ES-I3 (cell line): Measurements from ENCODE around the gene GPC4.

Experiments used
- H3K36me3 ChIP-seq: 2 replicates; pipeline ENCODE4 v1.6.1; 2013; ENCODE audit warnings: mild to moderate bottlenecking, low read length, control low read depth, moderate library complexity; ENCODE audit not compliant: insufficient read depth
- H3K4me1 ChIP-seq: 2 replicates; pipeline ENCODE4 v1.6.1; 2013; ENCODE audit warnings: mild to moderate bottlenecking, control low read depth, low read length; ENCODE audit not compliant: insufficient read depth
- H3K9ac ChIP-seq: 2 replicates; pipeline ENCODE4 v1.6.1; 2013; ENCODE audit warnings: low read depth, mild to moderate bottlenecking, low read length, moderate library complexity
- H3K9me3 ChIP-seq: 2 replicates; pipeline ENCODE4 v1.6.1; 2013; ENCODE audit warnings: mild to moderate bottlenecking, low read length, moderate library complexity; ENCODE audit not compliant: control insufficient read depth, insufficient read depth

GPC4 gene

GRCh38 chrX:133399411-133399810 lies 15.9 kb downstream of the GPC4 start:
- H3K36me3 ChIP-seq, result no peaks in the 10 kb centered on the region
- no peaks in the 10 kb centered on the region for H3K9me3 ChIP-seq
- H3K4me1 ChIP-seq, result peaks cover 5% of the 10 kb centered on the region
- no peak overlapping the region for H3K9ac ChIP-seq

DNA sequence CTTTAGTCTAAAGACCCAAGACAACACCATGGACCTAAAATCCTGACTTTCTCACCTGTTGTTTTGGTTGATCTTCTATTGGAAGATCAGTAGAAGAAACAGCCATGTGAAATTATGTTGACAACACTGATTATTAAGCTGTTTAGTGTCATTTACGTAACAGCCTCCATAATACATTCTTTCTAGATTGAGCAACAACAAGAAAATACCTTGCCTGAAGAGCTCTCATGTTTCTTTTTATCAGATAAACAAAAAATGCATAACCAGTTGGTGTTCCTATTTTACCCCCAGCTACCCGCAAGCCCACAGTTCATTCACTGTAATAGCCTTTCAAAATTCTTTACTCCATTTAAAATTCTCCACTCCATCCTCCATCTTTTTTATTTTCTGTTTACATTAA lies 20.5 kb downstream of the GPC4 start:
- H3K9ac ChIP-seq, result no peak overlapping the region
- peaks cover 25% of the 10 kb centered on the region for H3K4me1 ChIP-seq
- no peaks in the 10 kb centered on the region; the same call in 1 of the 2 replicates for H3K36me3 ChIP-seq
- H3K9me3 ChIP-seq, result no peaks in the 10 kb centered on the region

DNA sequence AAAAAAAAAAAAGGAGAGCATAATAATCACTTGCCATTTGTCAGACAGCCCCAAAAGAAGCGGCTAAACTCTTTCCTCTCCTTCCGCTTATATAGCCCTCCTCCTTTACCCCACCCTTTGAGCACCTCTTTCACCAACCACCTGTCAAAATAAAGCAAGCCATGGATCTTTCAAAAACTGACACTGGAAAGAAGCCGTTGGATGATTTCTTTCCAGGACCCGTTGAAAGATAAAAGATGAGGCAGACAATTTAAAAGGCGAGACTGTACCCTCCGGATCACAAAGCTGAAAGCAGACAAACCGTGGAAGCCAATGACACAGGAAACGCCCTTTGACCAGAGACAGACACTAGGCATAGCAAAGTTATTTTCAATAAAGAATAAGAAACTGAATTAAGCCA lies 22.6 kb downstream of the GPC4 start:
- Histone ChIP-seq H3K4me1 (peaks cover 25% of the 10 kb centered on the region), H3K9me3 (no peaks in the 10 kb centered on the region), H3K9ac (no peak overlapping the region), H3K36me3 (no peaks in the 10 kb centered on the region; the same call in 1 of the 2 replicates)

- Histone ChIP-seq H3K4me1 (peaks cover 35% of the 10 kb centered on the region), H3K36me3 (no peaks in the 10 kb centered on the region; the same call in 1 of the 2 replicates), H3K9ac (no peak overlapping the region), H3K9me3 (no peaks in the 10 kb centered on the region)
These were observed 24.2 kb downstream of the GPC4 start for GRCh38 chrX:133391111-133391510.

GRCh38 chrX:133390676-133391075 lies 24.6 kb downstream of the GPC4 start:
- Histone ChIP-seq H3K9ac (no peak overlapping the region), H3K36me3 (no peaks in the 10 kb centered on the region; the same call in 1 of the 2 replicates), H3K9me3 (no peaks in the 10 kb centered on the region), H3K4me1 (peaks cover 35% of the 10 kb centered on the region)

- peaks cover 38% of the 10 kb centered on the region for H3K4me1 ChIP-seq
- H3K36me3 ChIP-seq, result no peaks in the 10 kb centered on the region; the same call in 1 of the 2 replicates
- no peaks in the 10 kb centered on the region for H3K9me3 ChIP-seq
- no peak overlapping the region for H3K9ac ChIP-seq
These were observed 25.3 kb downstream of the GPC4 start for GRCh38 chrX:133389975-133390374.

- peaks cover 20% of the 10 kb centered on the region for H3K4me1 ChIP-seq
- no peaks in the 10 kb centered on the region; the same call in 1 of the 2 replicates for H3K36me3 ChIP-seq
- no peaks in the 10 kb centered on the region for H3K9me3 ChIP-seq
- H3K9ac ChIP-seq, result no peak overlapping the region
These were observed 30.8 kb downstream of the GPC4 start for GRCh38 chrX:133384454-133384853.

DNA sequence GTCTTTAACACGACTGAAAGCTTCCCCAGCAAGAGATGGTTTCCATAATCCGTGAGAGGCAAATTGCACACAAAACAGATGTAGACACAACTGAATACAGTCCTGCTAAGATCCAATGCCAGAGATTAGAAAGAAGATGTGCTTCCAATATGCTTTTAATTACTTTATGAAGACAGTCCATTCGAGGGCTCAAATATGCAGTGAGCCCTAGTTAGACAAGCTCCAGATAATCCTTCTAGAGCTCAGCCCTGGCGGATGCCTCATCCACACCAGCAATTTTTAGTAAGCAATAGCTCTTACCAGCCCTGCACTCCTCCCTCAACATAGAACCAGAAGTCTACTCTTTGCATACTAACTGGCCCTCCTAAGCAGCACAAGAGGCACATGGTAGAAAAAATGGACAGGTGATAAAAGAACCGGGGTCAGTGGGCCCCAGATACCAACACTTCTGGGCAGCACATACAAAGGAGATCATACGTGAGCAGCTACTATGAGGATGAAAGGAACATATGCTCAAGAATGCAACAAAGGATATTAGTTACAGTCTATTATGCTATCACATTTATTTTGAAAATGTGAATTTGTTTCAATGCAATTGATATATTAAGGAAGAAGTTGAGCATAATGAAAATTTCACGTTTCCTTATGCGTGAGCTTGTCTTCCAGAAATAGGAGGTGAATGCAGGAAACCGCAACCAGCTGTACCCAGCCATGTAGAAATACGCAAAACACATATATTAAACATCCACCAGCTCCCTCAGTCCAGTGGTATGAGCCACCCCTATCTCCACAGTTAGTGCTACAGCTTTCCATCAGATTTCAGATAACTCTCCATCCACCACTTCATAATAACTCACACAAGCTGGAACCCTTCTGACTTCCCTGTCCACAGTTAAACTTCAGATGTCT lies 34.3 kb downstream of the GPC4 start:
- no peaks in the 10 kb centered on the region for H3K9me3 ChIP-seq
- H3K4me1 ChIP-seq, result peaks cover 10% of the 10 kb centered on the region; the same call in 1 of the 2 replicates
- H3K9ac ChIP-seq, result no peak overlapping the region
- no peaks in the 10 kb centered on the region; the same call in 1 of the 2 replicates for H3K36me3 ChIP-seq

GRCh38 chrX:133376422-133376821 lies 38.9 kb downstream of the GPC4 start:
- Histone ChIP-seq H3K4me1 (peaks cover 14% of the 10 kb centered on the region), H3K9ac (no peak overlapping the region), H3K9me3 (no peaks in the 10 kb centered on the region), H3K36me3 (no peaks in the 10 kb centered on the region; the same call in 1 of the 2 replicates)

DNA sequence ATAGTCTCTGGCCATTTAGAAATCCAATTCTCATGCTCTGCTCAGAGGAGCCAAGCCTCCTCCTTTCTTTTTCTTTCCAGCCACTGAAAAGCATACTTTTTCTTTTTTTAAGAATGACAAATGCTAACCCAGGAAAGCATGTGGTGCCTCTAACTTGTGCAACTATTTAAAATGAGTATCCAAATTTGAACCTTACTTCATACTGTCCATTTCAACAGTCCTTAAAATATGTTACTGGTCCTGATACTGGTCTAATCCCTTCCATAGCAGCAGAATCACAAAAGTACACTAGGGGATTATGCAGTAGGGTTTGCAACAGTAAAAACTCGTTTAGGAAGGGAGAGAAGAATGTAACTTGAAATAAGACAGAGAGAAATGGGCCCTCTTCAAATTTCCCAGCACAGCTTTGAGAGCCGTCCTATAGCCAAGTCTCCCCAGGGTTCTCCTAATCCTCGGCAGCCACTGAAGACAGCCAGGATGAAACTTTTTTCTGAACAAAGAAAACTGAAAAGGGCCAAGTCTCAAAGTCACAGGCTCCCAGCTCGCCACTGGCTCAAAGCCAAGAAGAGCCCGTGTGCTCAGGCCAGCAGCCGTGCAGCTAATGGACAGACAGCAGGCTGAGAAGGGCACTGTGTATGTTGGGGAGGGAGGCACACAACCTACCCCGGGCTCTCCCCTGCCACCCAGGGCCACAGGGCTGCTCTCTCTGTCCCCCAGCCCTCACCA lies 39.5 kb downstream of the GPC4 start:
- Histone ChIP-seq H3K4me1 (peaks cover 16% of the 10 kb centered on the region), H3K9me3 (no peaks in the 10 kb centered on the region), H3K9ac (no peak overlapping the region), H3K36me3 (no peaks in the 10 kb centered on the region; the same call in 1 of the 2 replicates)

GRCh38 chrX:133374874-133375387 lies 40.4 kb downstream of the GPC4 start:
- no peak overlapping the region for H3K9ac ChIP-seq
- no peaks in the 10 kb centered on the region for H3K9me3 ChIP-seq
- no peaks in the 10 kb centered on the region for H3K36me3 ChIP-seq
- H3K4me1 ChIP-seq, result peaks cover 18% of the 10 kb centered on the region

DNA sequence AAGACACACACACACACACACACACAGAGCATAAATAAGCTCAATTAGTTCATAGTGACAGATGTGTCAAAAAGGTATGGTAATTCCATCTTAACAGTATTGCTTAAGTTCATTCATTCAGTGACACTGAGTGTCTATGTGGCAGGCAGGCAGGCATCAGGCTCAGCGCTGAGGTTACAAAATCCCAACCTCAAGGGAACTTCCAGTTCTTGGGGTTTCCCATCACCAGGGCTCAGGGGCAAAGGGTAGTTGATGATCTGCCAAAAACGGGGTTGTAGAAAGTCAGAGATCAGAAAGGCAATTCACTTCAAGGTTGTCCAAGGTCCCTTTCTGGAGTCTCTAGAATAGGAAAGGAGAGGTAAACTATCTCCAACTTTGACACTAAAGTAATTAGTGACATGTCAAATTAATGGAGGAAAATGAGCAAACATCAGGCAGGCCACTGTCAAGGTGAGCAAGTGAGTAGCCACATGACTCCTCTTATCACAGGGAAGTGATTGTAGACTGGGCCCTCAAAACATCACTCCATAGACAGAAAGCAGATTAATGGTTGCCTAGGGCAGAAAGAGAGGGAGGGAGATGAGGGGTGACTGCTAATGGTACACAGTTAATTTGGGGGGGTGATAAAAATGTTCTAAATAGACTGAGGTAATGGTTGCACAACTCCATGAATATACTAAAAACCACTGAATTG lies 41.8 kb downstream of the GPC4 start:
- no peaks in the 10 kb centered on the region for H3K36me3 ChIP-seq
- peaks cover 18% of the 10 kb centered on the region for H3K4me1 ChIP-seq
- H3K9me3 ChIP-seq, result no peaks in the 10 kb centered on the region
- no peak overlapping the region for H3K9ac ChIP-seq

DNA sequence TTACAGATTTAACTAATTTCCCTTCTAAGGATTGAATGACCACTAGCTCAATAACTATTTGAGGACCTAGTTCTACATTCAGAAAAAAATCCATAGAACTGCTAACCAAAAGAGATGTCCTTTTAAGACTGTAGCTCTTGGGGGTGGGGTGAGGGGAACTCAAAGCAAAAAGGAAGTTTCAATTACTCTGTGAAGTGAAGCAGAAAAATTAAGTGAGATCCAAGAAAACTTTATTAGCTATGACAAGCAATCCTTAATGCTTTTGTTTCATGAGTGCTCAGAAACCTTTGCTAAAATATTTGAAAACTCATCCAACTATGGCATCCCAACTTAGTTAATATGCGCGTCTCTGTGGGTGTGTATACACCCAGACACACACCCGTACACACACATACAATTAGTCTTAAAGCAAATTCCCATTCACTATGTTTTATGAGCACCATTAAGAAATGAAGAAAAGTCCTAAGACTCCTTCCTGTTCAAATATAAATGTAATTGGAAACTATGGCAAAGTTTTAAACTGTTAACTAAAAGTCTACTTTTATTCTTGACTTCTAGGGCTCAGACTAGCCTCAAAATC lies 44.5 kb downstream of the GPC4 start:
- Histone ChIP-seq H3K36me3 (no peaks in the 10 kb centered on the region; the same call in 1 of the 2 replicates), H3K9me3 (no peaks in the 10 kb centered on the region), H3K4me1 (peaks cover 16% of the 10 kb centered on the region; the same call in 1 of the 2 replicates), H3K9ac (no peak overlapping the region)

- Histone ChIP-seq H3K9me3 (no peaks in the 10 kb centered on the region), H3K9ac (no peak overlapping the region), H3K36me3 (no peaks in the 10 kb centered on the region; the same call in 1 of the 2 replicates), H3K4me1 (peaks cover 15% of the 10 kb centered on the region; the same call in 1 of the 2 replicates)
These were observed 46.2 kb downstream of the GPC4 start for GRCh38 chrX:133369065-133369464.
